SH-SY5Y (cell line): ENCODE results near the gene CTBP1.

Experiments
- GATA2 ChIP-seq: IDR thresholded peaks from 2 replicates; pipeline ENCODE4 v1.6.1; 2011; ENCODE audit warnings: mild to moderate bottlenecking, low read depth, low read length
- GATA3 ChIP-seq: IDR thresholded peaks from 2 replicates; pipeline ENCODE4 v1.6.1; 2011; ENCODE audit warnings: low read depth, mild to moderate bottlenecking, low read length, moderate library complexity

GRCh38 chr4:1187182-1187581 lies 61.7 kb downstream of the CTBP1 start:
- no peak for TF ChIP-seq GATA3
- TF ChIP-seq GATA2, result no peak
